HPDE6-E6E7 (cell line): ENCODE results near the gene PLCH1.

Experiments
- DNase-seq: peaks from one replicate; pipeline ENCODE4 v3.0.0; 2011; ENCODE audit warnings: missing footprints; ENCODE audit errors: extremely low spot score

Gene PLCH1

DNA sequence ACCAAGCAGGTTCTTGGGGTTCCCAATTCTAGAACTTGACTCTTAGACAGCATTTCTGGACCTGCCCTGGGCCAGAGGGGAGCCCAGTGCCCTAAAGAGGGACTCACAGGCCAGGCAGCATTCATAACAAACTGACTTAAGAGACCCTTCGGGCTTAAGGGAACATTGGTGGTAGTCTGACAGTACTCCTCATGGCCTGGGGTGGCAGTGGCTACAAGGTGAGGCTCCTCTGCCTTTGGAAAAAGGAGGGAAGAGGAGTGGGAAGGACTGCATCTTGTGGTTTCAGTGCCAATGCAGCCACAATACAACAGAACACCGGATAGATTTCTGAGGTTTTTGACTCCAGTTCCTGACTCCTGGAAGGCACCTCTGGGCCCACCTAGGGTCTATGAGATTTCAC, 279.2 kb downstream of the PLCH1 start:
- DNase-seq = no peak

DNA sequence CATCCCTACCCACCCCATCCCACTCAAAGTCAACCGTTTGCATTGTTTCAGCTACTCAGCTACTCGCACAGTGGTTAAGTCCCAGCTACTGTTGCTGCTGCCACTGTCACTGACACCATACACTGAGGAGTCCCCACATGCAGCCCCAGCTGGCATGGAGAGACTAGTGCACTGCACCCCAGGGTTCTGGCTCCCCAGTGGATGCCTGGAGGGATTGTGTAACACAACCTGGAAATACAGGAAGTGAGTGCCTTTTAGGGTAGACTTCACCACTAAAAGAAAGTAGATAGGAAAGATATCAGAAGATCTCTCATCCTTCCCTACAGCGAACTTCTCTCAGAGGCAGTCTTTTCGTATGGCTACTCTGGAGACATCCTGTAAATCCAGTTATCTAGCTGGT, 282.2 kb downstream of the PLCH1 start:
- DNase-seq = no peak

DNA sequence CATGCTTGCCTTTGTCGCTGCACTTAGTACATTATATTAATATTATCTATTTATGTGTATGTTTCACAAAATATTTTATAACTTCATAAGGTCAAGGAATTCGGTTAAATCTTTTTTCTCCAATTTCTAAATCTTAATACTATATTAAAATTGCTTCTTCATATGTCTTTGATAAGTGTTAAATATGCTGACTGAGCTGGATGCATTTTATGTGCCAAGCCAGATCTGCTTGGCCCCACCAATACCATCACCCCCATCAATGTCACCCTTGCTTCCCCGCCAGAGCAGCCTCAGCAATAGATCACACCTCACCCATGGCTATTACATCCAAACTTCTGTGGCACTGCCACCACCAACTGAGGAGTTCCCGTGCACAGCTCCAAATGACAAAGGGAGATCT, 287.3 kb downstream of the PLCH1 start:
- DNase-seq = no peak

DNA sequence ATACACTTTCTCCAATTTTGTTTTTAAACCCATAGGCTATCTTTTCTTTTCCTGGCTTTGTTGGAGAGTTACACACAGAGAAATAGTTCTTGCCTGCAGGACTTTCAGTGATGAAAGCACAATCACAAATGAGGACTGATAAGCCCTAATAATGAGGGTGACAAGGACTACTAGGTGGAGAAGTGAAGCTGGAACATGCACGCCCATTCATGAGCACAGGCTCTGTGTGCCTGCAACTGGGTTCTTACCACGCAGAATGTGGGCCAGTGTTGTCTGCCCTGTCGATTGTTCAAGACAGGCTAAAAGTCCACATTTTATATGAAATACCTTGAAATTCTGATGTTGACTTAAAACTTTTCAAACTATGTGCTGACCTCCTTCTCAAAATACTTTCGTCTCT, 289.1 kb downstream of the PLCH1 start:
- DNase-seq = no peak

DNA sequence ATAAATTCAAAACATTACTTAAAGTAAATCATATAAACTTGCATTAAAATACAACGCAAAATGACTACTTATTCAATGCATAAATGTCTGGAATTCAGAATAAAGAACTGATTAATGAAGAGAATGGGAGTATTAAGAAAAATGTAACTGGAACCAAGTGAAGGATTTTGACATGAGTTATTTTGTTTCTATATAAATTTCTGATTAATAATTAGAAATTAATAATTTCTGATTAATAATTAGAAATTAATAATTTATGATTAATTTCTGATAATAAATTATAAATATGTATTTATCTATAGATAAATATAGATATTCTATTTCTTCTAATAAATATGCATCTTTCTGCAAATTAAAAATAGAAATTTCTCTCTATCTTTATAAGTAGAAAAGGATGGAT, 291.4 kb downstream of the PLCH1 start:
- DNase-seq = no peak

DNA sequence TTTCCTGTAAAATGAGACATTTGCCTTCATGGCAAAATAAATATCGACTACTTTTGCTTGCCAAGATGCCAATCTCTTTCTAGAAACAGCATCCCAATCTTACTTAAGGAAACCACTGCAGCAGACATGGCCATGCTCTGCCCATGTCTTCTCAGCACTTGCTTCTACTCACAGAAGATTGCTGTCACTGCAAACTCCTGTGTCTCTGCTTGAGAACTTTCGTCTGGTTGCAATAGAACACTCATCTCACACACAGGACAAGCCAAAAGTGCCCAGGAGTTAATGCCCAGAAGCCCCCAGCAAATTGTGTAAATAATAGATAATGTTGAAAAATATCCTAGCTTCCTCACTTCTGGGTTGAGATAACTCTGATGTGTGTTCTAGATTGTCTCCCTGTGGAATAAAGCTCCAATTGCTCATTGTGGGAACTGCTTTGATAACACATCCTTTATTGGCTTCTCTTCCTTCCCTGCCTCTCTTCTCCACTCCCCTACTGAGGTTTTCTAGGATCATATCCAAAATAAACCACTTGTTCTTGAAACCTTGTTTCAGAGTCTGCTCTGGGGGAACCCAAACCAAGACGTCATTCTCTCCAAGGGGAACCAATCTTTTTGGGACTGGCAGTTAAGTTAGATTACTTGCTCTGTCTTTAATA, 295.1 kb downstream of the PLCH1 start:
- no peak for DNase-seq

DNA sequence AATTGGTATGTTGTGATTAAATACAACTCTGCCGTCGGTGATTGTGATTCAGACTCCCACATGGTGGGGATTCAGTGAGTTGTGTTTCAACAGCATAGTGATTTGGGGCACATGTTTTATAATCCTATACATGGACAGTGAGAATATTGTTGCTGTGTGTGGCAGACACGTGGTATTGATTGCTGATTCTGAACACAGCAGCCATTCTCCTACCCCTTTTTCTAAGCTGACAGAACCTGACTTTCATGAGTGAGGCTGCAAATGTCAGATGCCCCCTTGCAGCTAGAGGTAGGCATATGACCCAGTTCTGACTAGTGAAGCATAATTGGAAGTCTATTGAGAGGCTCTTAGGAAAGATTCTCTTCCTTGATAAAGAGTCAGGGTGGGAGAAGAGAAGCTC, 296.3 kb downstream of the PLCH1 start:
- DNase-seq = no peak

DNA sequence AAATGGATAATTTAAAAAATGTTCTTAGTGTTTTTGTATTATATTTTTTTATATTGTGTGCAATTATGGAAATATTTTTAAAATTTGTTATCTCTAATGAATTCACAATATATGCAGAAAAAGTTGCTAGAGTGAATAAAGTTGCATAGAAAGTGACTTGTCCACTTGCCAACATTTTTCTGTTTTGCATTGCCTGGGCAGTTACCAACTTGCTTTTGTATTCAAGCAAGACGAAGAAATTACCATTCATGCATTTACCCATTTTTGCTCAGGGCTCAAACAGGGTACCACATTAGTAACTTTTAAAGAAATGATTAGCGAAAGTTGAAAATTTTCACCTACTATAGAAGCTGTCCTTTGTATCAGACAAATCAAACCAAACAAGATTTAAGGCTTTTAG, 298.5 kb downstream of the PLCH1 start:
- DNase-seq = no peak

DNA sequence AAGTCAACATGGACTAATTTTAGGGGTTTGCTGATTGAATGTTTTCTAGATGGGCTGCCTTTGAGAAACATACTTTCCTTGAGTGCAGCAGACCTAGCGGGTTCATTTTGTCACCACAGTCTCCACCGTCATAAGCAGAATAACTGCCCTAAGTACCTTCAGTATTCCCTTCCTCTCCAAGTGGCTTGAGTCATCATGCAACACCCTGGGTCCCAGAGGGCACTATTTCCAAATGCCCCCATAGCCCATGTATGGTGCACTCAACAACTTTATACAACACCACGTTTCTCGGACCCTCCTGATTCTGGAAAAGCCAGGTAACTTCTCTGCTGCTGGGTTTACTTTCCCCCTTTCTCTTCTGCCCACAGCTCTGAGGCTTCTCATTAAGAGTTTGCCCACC, 300.1 kb downstream of the PLCH1 start:
- no peak for DNase-seq

DNA sequence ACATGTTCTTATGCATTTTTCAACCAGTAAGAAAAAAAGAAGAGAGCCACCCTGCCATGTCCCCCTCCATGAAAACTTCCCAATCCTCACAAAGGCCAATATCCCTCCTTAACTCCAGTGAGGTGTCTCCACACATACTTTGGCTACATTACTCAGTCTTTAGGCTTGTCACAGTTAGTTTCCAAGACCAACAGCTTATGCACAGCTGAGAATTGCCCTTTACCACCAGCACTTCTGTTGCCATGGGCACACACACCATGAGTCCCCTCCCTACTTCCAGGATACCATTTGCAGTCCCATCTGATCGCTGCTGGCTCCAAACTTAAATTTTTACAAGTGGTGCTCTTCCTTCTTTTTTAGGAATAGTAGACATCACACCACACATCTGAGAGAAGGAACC, 301.1 kb downstream of the PLCH1 start:
- no peak for DNase-seq

DNA sequence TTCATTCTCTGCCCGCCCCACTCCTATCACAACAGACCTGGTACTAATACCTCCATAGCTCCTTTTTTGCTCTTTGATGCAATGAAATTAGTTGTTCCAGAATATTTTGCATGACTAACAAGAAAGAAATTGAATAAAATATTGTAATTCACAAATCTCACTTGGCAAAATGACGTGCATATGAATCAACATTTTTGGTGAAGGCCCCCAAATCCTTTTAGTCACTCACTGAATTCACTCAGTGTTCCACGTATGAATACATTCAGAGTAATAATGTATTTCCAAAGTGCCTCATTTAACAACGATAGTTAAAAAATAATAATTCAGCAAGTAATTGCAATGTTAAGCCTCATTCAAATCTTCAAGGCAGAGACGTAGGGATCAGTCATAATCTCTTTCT, 302.8 kb downstream of the PLCH1 start:
- no peak for DNase-seq

DNA sequence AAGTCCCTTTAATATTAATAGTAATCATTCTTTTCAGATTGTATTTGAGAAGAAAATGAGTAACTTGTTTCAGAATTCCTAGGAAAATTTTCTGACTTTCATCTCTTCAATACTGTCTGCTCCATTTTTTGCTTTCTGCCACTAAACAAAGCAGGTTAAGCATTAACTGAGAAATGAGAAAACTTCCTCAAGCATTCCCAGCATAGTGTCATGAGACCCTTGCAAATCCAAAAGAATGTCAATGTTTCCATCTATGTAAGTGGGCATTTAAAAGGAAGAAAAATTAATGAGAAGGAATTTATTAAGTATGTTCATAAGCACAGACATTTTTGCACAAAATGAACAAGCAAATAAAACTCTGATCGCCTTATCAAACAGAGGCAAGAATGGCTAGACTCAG, 303.4 kb downstream of the PLCH1 start:
- no peak for DNase-seq

DNA sequence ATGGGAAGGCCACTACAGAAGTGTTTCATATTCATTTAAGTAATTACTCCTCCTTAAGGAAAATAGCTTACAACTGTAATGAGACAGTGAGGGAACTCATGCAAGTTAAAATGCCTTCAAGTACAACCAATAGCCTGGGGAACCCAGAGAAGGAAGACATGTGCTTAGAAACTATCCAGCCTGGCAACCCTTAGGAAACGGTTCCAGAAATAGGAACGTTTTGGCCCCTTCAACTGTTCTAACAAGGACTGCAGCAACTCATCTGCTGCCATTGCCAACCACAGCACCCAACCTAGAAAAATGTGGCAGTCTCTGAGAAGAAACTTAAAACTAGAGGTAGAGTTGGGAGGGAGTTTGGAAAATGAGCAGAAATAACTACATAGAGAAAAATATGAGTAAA, 303.8 kb downstream of the PLCH1 start:
- no peak for DNase-seq

DNA sequence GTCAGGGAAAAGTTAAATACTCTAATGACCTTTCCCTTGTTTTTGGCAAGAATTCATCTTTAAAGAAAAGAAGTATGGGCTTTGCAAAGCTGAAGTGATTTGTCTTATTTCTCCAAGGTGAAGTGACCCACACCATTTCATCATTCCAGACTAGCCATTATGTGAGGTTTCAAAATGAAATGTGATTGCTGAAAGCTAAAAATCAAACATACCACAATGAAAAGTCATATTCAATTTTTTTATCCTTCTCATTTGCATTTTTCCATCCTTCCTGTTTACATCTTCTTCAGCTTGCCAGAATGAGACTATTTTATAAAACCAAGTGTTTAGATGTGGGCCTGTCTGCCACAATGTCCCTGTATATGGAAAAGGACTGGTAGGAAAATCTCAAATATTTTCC, 309.1 kb downstream of the PLCH1 start:
- no peak for DNase-seq

DNA sequence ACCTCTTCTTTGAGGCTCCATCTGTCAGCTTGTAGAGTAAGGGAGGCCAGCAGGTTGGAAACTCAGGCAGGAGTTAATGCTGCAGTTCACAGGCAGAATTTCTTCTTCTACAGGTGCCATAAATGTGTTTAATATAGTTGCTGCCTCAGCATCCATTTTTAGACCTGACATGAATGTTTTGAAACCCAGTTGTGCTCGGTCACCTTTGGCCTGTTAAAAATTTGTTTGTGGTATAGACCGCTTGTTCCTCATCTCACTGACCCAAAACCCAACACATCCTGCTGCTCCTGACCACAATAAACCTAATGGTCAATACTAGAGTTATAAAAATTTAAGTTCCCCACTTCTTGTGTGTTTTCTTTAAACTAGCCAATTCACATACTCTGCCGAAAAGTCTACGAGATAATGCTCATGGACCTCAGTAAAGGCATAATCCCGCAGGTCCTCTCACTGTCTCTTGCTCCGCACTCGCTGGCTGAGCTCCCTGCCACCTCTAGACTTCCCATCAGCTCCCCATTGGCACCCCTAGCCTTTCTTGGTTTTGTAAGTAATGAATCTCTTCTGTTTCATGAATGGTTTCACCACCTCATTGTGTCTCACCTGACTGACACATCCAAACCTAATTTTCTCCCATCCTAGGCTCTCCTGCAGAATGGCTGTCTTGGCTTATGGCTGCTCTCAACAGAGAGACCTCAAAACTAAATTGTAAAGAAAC, 312.9 kb downstream of the PLCH1 start:
- no peak for DNase-seq

DNA sequence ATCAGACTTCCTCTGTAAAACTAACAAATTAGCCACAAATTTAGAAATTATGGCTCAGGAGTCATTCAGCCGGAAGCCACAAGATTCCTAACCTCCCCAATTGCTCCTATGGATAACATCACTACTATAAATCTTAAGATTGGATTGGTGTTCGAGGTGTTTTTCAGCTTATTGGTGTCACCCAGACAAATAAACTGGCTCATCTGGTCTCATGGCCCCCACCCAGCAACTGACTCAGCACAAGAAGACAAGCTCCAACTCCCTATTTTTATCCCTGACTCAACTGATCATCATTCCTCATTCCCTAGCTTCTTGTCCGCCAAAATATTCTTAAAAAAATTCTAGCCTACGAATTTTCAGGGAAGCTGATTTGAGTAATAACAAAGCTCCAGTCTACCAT, 316.3 kb downstream of the PLCH1 start:
- no peak for DNase-seq

DNA sequence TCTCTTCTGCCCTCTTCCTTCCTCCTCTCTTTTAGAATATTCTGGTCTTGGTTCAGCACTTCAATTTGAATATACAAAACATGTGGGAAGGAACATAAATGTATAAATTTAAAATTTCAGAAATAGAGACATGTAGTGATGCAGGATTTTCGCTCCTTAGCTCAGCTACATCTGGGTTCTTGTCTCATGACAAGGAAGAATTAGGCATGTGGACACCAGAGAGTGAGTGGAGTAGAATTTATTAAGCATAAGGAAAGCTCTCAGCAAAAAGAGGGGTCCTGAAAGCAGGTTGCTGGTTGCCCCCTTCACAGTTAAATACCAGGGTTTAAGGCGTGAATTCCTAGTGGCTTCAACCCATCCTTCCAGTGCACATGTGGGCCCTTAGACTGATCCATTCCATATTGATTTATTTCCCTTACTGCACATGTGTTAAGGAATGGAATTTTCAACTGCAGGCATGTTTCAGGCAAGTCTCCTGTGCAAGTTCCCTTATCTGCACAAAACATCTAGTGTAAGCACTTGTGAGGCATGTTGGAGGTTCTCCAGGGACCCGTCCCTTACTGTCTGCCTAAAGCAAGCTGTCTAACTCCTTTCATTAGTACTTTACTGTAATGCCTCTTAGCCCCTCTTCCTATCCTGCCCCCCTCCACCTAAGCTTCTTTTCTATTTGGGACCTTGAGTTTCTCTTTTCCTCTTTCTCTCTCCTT, 318.2 kb downstream of the PLCH1 start:
- DNase-seq = no peak

DNA sequence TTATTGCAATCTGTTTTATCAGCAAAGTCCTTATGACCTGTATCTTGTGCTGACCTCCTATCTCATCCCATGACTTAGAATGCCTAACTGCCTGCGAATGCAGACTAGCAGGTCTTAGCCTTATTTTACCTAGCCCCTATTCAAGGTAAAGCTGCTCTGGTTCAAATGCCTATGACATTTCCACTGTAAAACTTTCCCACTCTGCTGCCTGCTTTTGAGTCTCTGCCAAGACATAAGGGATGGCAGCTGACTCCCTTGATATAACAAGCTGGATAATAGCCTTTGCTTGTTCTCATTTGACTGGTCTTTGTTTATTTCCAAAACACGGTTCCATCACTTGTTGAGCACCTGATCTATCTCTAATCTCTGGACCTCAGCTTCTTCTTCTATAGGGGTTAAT, 319.5 kb downstream of the PLCH1 start:
- no peak for DNase-seq

DNA sequence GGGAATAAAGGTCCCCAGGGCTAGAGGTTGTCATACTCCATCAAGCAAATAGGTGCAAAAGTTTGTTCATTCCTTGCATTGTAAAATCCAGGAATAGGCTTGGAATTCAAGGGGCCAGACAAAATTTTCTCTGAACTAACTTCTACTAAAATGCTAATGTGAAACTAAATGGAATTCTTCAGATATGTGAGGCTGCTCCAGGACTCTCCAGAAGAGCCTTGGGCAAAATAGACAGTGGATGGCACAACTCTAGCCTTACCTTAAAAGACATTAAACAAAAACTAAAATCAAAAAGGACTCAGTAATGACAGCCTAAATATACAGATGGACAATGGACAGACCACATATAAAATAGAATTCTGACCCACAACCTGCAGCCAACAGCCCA, 320.6 kb downstream of the PLCH1 start:
- no peak for DNase-seq

DNA sequence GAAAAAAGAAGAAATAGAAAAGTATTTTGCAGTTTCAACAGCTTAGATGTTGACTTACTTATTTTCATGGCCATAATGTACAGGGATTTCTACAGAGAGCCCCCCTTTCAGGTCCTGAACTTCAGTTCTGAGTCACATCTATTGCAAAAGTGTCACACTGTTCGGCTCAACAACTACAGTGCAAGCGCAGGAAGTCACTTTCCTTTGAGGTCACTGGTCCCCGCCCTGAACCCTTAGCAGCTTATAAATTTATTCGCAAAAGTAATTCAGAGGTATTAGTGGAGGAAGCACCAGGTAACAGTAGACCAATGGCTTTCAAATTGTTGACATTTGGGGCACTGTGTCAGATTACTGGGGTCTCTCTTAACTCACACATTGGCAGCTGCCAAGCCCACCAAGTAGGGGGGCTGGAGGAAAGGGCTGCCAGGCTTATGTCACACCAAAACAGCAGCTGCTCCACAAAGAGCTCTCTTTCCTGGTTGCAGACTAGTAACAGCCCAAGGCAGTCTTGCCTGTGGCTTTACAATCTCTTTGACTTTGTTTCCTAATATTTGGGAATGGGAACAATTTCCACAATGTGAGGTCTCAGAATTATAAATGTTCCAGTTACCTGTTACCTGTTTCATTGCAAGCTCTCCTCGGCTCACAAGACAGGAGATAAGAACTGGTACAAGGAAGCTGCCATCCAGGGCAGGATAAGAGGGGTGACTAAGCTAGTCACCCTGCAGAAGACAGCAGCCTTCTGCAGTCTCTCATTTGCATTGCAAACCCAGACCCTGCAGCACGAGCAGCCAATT, 321.1 kb downstream of the PLCH1 start:
- peak; percentile 4 for DNase-seq

DNA sequence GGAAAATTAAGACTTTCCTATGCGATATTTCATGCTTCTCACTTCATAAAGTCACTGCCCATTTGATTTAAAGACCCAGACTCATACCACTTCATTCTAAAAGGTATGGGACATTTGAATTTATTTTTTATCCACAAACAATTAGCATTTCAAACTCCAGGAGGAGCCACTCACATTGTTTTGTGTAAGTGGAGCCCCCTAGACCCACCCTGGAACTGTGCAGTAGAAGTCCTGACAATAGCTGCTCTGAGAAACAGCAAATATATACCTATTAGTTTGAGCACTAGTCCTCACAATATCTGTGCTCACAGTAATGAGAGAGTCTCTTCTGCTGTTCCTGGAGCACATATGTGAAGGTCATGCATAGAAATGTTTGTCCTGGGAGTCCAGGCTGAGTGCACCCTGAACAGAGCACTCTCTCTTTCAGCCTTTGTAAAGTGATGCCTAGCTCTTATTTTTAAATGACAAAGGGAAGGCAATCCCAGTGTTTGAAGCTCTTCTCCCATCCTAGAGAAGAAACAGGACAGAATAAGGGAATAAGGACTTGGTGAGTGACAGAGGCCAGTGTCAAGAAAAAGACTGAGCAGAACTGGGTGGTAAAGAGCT, 323.9 kb downstream of the PLCH1 start:
- DNase-seq = no peak

DNA sequence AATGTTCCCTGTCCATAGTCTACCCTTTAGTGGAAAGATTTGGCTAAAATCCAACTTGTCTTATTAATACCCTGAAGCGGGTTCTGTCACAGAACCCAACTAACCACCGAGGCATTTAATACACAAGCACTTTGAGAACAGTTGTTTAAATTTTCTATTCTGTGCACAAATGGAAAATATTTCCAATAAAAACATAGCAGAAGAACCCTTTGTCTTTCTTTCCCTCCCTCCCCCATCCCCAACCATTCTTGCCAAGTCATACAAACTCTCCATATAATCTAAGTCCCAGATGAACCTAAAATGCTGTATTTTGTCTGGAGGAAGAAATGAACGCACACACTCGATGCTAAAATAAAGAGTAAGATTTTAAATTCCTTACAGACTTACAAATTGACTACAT, 324.5 kb downstream of the PLCH1 start:
- no peak for DNase-seq
